Lower lobe of right lung (tissue), 2 donors: ENCODE results near the gene HLA-DOA. TPM values are rescaled to one million over a fixed set of nuclear protein-coding genes. Genes with fewer than 3 reads are reported as not detected.

Experiments
- ATAC-seq, 2 donors: fragments of 200-7000 bp; cut with Tn5 transposase; one replicate each; pipeline ENCODE4 v1.9.1; 2020 to 2022; ENCODE audit warnings: mild to moderate bottlenecking in 2 of 2, moderate library complexity in 2 of 2
- DNase-seq: peaks from one replicate; pipeline ENCODE4 v3.0.0-alpha.2; 2020
- H3K27ac ChIP-seq: fragments of 200-600 bp; one replicate; pipeline ENCODE4 v1.8.0; 2022
- H3K27me3 ChIP-seq: fragments of 200-600 bp; one replicate; pipeline ENCODE4 v1.8.0; 2022; ENCODE audit warnings: low read depth
- H3K36me3 ChIP-seq: fragments of 200-600 bp; one replicate; pipeline ENCODE4 v1.8.0; 2022; ENCODE audit warnings: mild to moderate bottlenecking
- H3K4me1 ChIP-seq: fragments of 200-600 bp; one replicate; pipeline ENCODE4 v1.8.0; 2022
- H3K4me3 ChIP-seq: fragments of 200-600 bp; one replicate; pipeline ENCODE4 v1.8.0; 2022; ENCODE audit warnings: mild to moderate bottlenecking
- H3K9me3 ChIP-seq: fragments of 200-600 bp; one replicate; pipeline ENCODE4 v1.8.0; 2022
- CTCF ChIP-seq: fragments of 200-600 bp; IDR thresholded peaks from one replicate; pipeline ENCODE4 v1.8.0; 2022; ENCODE audit warnings: antibody characterized with exemption, mild to moderate bottlenecking
- intact Hi-C: fragments of 100-400 bp; cut with DNase I; formaldehyde crosslinking; loops from one replicate; pipeline ENCODE4 v1.11.0; 2022
- total RNA-seq: library from RNA; stranded (reverse); fragmentation: NEBNext Ultra II Directional; extraction: Animal tissue kit (Norgen Biotek cat#: 25700); gene quantifications from one replicate; pipeline ENCODE4 v1.2.1, GENCODE V29; 2021
- donor health status: DM: no; HTN: yes; CAD: no; lungs with severe emphysema.

HLA-DOA gene
- total RNA-seq, 1 donor from 2014 or later, result 31.2 TPM

- Histone ChIP-seq H3K36me3 (peaks cover 91% of the 10 kb centered on the region), H3K4me1 (peaks cover 57% of the 10 kb centered on the region), H3K27me3 (no peaks in the 10 kb centered on the region), H3K27ac (no peak overlapping the region), H3K4me3 (no peak overlapping the region), H3K9me3 (no peaks in the 10 kb centered on the region)
- ATAC-seq (no peak), DNase-seq (no peak)
- no peak for TF ChIP-seq CTCF
- intact Hi-C loops, result no loop called here
Observed at GRCh38 chr6:32977953-32978324, 31.5 kb downstream of the HLA-DOA start.

GRCh38 chr6:32977272-32977952 lies 32.0 kb downstream of the HLA-DOA start:
- ATAC-seq (no peak), DNase-seq (no peak)
- intact Hi-C loops, result no loop called here
- H3K27ac ChIP-seq, result no peak overlapping the region
- no peaks in the 10 kb centered on the region for H3K9me3 ChIP-seq
- H3K27me3 ChIP-seq, result no peaks in the 10 kb centered on the region
- no peak for TF ChIP-seq CTCF
- no peak overlapping the region for H3K4me3 ChIP-seq
- H3K36me3 ChIP-seq, result peaks cover 96% of the 10 kb centered on the region
- H3K4me1 ChIP-seq, result peaks cover 57% of the 10 kb centered on the region

GRCh38 chr6:32976334-32977069 lies 32.9 kb downstream of the HLA-DOA start:
- TF ChIP-seq CTCF, result no peak
- intact Hi-C loops, result no loop called here
- no peak overlapping the region for H3K27ac ChIP-seq
- no peak overlapping the region for H3K4me3 ChIP-seq
- no peaks in the 10 kb centered on the region for H3K27me3 ChIP-seq
- no peak for ATAC-seq
- peaks cover 91% of the 10 kb centered on the region for H3K36me3 ChIP-seq
- DNase-seq, result no peak
- H3K4me1 ChIP-seq, result peaks cover 51% of the 10 kb centered on the region
- no peaks in the 10 kb centered on the region for H3K9me3 ChIP-seq

- Histone ChIP-seq H3K27me3 (no peaks in the 10 kb centered on the region), H3K36me3 (peaks cover 84% of the 10 kb centered on the region), H3K4me3 (no peak overlapping the region), H3K4me1 (peaks cover 48% of the 10 kb centered on the region), H3K9me3 (no peaks in the 10 kb centered on the region), H3K27ac (no peak overlapping the region)
- intact Hi-C loops, result no loop called here
- ATAC-seq, result no peak
- TF ChIP-seq CTCF, result no peak
- no peak for DNase-seq
Observed at GRCh38 chr6:32975886-32976285, 33.5 kb downstream of the HLA-DOA start.

- Histone ChIP-seq H3K27ac (peak overlapping the region; percentile 76), H3K4me1 (peaks cover 48% of the 10 kb centered on the region), H3K36me3 (peaks cover 73% of the 10 kb centered on the region), H3K27me3 (no peaks in the 10 kb centered on the region), H3K9me3 (no peaks in the 10 kb centered on the region), H3K4me3 (peak overlapping the region; percentile 96)
- intact Hi-C loops, result no loop called here
- no peak for TF ChIP-seq CTCF
- DNase-seq (no peak), ATAC-seq (no peak)
Observed at GRCh38 chr6:32974541-32975308, 34.7 kb downstream of the HLA-DOA start.
